ENCODE measurements around the gene UBLCP1.

The UBLCP1 gene

GRCh38 chr5:159310511-159310910 is 47.4 kb downstream of the UBLCP1 start:
- no peaks in the 10 kb centered on the region for H3K4me1 ChIP-seq (ENCODE audit: control insufficient read depth, insufficient read depth, low read length, poor library complexity, severe bottlenecking)
- no peaks in the 10 kb centered on the region for H3K36me3 ChIP-seq (ENCODE audit: control insufficient read depth, insufficient read depth, low read length)
- no peak overlapping the region for H3K4me3 ChIP-seq (ENCODE audit: extremely low read depth, insufficient read depth, low read length, poor library complexity, severe bottlenecking)
- H3K27ac ChIP-seq (ENCODE audit: low read depth, low read length, severe bottlenecking) = no peak overlapping the region
- H3K9me3 ChIP-seq (ENCODE audit: control insufficient read depth, low read length) = no peaks in the 10 kb centered on the region
- WGBS, 2 experiments (ENCODE audit: insufficient coverage in 2 of 2) = 6 to 15% methylated on average over 19 to 23 of the region's 26 CpGs

GRCh38 chr5:159311063-159311462 is 48.0 kb downstream of the UBLCP1 start:
- Histone ChIP-seq H3K4me1 (ENCODE audit: control insufficient read depth, insufficient read depth, low read length, poor library complexity, severe bottlenecking) (no peaks in the 10 kb centered on the region), H3K4me3 (ENCODE audit: extremely low read depth, insufficient read depth, low read length, poor library complexity, severe bottlenecking) (no peak overlapping the region), H3K9me3 (ENCODE audit: control insufficient read depth, low read length) (no peaks in the 10 kb centered on the region), H3K36me3 (ENCODE audit: control insufficient read depth, insufficient read depth, low read length) (no peaks in the 10 kb centered on the region), H3K27ac (ENCODE audit: low read depth, low read length, severe bottlenecking) (no peak overlapping the region)
- 56 to 61% methylated on average over 5 of the region's 7 CpGs for WGBS, 2 experiments (ENCODE audit: insufficient coverage in 2 of 2)

- Histone ChIP-seq H3K4me3 (ENCODE audit: extremely low read depth, insufficient read depth, low read length, poor library complexity, severe bottlenecking) (no peak overlapping the region), H3K27ac (ENCODE audit: low read depth, low read length, severe bottlenecking) (no peak overlapping the region), H3K9me3 (ENCODE audit: control insufficient read depth, low read length) (no peaks in the 10 kb centered on the region), H3K4me1 (ENCODE audit: control insufficient read depth, insufficient read depth, low read length, poor library complexity, severe bottlenecking) (no peaks in the 10 kb centered on the region), H3K36me3 (ENCODE audit: control insufficient read depth, insufficient read depth, low read length) (no peaks in the 10 kb centered on the region)
- WGBS, 2 experiments (ENCODE audit: insufficient coverage in 2 of 2) = 100% methylated on average over 1 of the region's 2 CpGs; no CpG with 5 or more reads in 1 of the 2 experiments
Measured at GRCh38 chr5:159313197-159313596, 50.1 kb downstream of the UBLCP1 start.

GRCh38 chr5:159316519-159317383 is 53.7 kb downstream of the UBLCP1 start:
- no peaks in the 10 kb centered on the region for H3K36me3 ChIP-seq (ENCODE audit: control insufficient read depth, insufficient read depth, low read length)
- 93 to 94% methylated on average over 7 of the region's 9 CpGs for WGBS, 2 experiments (ENCODE audit: insufficient coverage in 2 of 2)
- no peak overlapping the region for H3K27ac ChIP-seq (ENCODE audit: low read depth, low read length, severe bottlenecking)
- no peaks in the 10 kb centered on the region for H3K4me1 ChIP-seq (ENCODE audit: control insufficient read depth, insufficient read depth, low read length, poor library complexity, severe bottlenecking)
- no peaks in the 10 kb centered on the region for H3K9me3 ChIP-seq (ENCODE audit: control insufficient read depth, low read length)
- no peak overlapping the region for H3K4me3 ChIP-seq (ENCODE audit: extremely low read depth, insufficient read depth, low read length, poor library complexity, severe bottlenecking)

- H3K27ac ChIP-seq (ENCODE audit: low read depth, low read length, severe bottlenecking) = no peak overlapping the region
- H3K9me3 ChIP-seq (ENCODE audit: control insufficient read depth, low read length) = no peaks in the 10 kb centered on the region
- no peaks in the 10 kb centered on the region for H3K4me1 ChIP-seq (ENCODE audit: control insufficient read depth, insufficient read depth, low read length, poor library complexity, severe bottlenecking)
- no peaks in the 10 kb centered on the region for H3K36me3 ChIP-seq (ENCODE audit: control insufficient read depth, insufficient read depth, low read length)
- H3K4me3 ChIP-seq (ENCODE audit: extremely low read depth, insufficient read depth, low read length, poor library complexity, severe bottlenecking) = no peak overlapping the region
- 20 to 43% methylated on average over 1 of the region's 2 CpGs for WGBS, 2 experiments (ENCODE audit: insufficient coverage in 2 of 2)
Measured at GRCh38 chr5:159317849-159318248, 54.8 kb downstream of the UBLCP1 start.

- H3K9me3 ChIP-seq (ENCODE audit: control insufficient read depth, low read length) = no peaks in the 10 kb centered on the region
- H3K27ac ChIP-seq (ENCODE audit: low read depth, low read length, severe bottlenecking) = no peak overlapping the region
- no peaks in the 10 kb centered on the region for H3K36me3 ChIP-seq (ENCODE audit: control insufficient read depth, insufficient read depth, low read length)
- 94 to 100% methylated on average over 1 to 2 of the region's 4 CpGs for WGBS, 2 experiments (ENCODE audit: insufficient coverage in 2 of 2)
- no peaks in the 10 kb centered on the region for H3K4me1 ChIP-seq (ENCODE audit: control insufficient read depth, insufficient read depth, low read length, poor library complexity, severe bottlenecking)
- H3K4me3 ChIP-seq (ENCODE audit: extremely low read depth, insufficient read depth, low read length, poor library complexity, severe bottlenecking) = no peak overlapping the region
Measured at GRCh38 chr5:159318448-159318847, 55.4 kb downstream of the UBLCP1 start.

GRCh38 chr5:159319363-159319762 is 56.3 kb downstream of the UBLCP1 start:
- Histone ChIP-seq H3K36me3 (ENCODE audit: control insufficient read depth, insufficient read depth, low read length) (no peaks in the 10 kb centered on the region), H3K9me3 (ENCODE audit: control insufficient read depth, low read length) (no peaks in the 10 kb centered on the region), H3K27ac (ENCODE audit: low read depth, low read length, severe bottlenecking) (no peak overlapping the region), H3K4me3 (ENCODE audit: extremely low read depth, insufficient read depth, low read length, poor library complexity, severe bottlenecking) (no peak overlapping the region), H3K4me1 (ENCODE audit: control insufficient read depth, insufficient read depth, low read length, poor library complexity, severe bottlenecking) (no peaks in the 10 kb centered on the region)
- 88 to 94% methylated on average over 1 to 3 of the region's 3 CpGs for WGBS, 2 experiments (ENCODE audit: insufficient coverage in 2 of 2)

- no CpG with 5 or more reads among the region's 2 CpGs for WGBS, 2 experiments (ENCODE audit: insufficient coverage in 2 of 2)
- no peaks in the 10 kb centered on the region for H3K4me1 ChIP-seq (ENCODE audit: control insufficient read depth, insufficient read depth, low read length, poor library complexity, severe bottlenecking)
- H3K27ac ChIP-seq (ENCODE audit: low read depth, low read length, severe bottlenecking) = no peak overlapping the region
- no peaks in the 10 kb centered on the region for H3K36me3 ChIP-seq (ENCODE audit: control insufficient read depth, insufficient read depth, low read length)
- no peaks in the 10 kb centered on the region for H3K9me3 ChIP-seq (ENCODE audit: control insufficient read depth, low read length)
- no peak overlapping the region for H3K4me3 ChIP-seq (ENCODE audit: extremely low read depth, insufficient read depth, low read length, poor library complexity, severe bottlenecking)
Measured at GRCh38 chr5:159319832-159320231, 56.7 kb downstream of the UBLCP1 start.

- Histone ChIP-seq H3K4me3 (ENCODE audit: extremely low read depth, insufficient read depth, low read length, poor library complexity, severe bottlenecking) (no peak overlapping the region), H3K9me3 (ENCODE audit: control insufficient read depth, low read length) (no peaks in the 10 kb centered on the region), H3K36me3 (ENCODE audit: control insufficient read depth, insufficient read depth, low read length) (no peaks in the 10 kb centered on the region), H3K4me1 (ENCODE audit: control insufficient read depth, insufficient read depth, low read length, poor library complexity, severe bottlenecking) (no peaks in the 10 kb centered on the region), H3K27ac (ENCODE audit: low read depth, low read length, severe bottlenecking) (no peak overlapping the region)
- WGBS, 2 experiments (ENCODE audit: insufficient coverage in 2 of 2) = 91 to 93% methylated on average over 6 of the region's 6 CpGs
Measured at GRCh38 chr5:159322180-159322579, 59.1 kb downstream of the UBLCP1 start.

GRCh38 chr5:159324102-159324755 is 61.1 kb downstream of the UBLCP1 start:
- Histone ChIP-seq H3K27ac (ENCODE audit: low read depth, low read length, severe bottlenecking) (no peak overlapping the region), H3K4me1 (ENCODE audit: control insufficient read depth, insufficient read depth, low read length, poor library complexity, severe bottlenecking) (no peaks in the 10 kb centered on the region), H3K36me3 (ENCODE audit: control insufficient read depth, insufficient read depth, low read length) (no peaks in the 10 kb centered on the region), H3K9me3 (ENCODE audit: control insufficient read depth, low read length) (no peaks in the 10 kb centered on the region), H3K4me3 (ENCODE audit: extremely low read depth, insufficient read depth, low read length, poor library complexity, severe bottlenecking) (no peak overlapping the region)
- WGBS, 2 experiments (ENCODE audit: insufficient coverage in 2 of 2) = 81 to 85% methylated on average over 2 of the region's 3 CpGs

GRCh38 chr5:159324986-159325385 is 61.9 kb downstream of the UBLCP1 start:
- no peaks in the 10 kb centered on the region for H3K4me1 ChIP-seq (ENCODE audit: control insufficient read depth, insufficient read depth, low read length, poor library complexity, severe bottlenecking)
- H3K27ac ChIP-seq (ENCODE audit: low read depth, low read length, severe bottlenecking) = no peak overlapping the region
- no peak overlapping the region for H3K4me3 ChIP-seq (ENCODE audit: extremely low read depth, insufficient read depth, low read length, poor library complexity, severe bottlenecking)
- no peaks in the 10 kb centered on the region for H3K9me3 ChIP-seq (ENCODE audit: control insufficient read depth, low read length)
- H3K36me3 ChIP-seq (ENCODE audit: control insufficient read depth, insufficient read depth, low read length) = no peaks in the 10 kb centered on the region
- 84 to 89% methylated on average over 4 of the region's 4 CpGs for WGBS, 2 experiments (ENCODE audit: insufficient coverage in 2 of 2)
